HepG2 (cell line): Measurements from ENCODE around the gene TAF8. TPM values are rescaled to one million over a fixed set of nuclear protein-coding genes. Genes with fewer than 3 reads are reported as not detected.

ENCODE experiments used
- ATAC-seq: fragments of 200-7000 bp; cut with Tn5 transposase; 3 replicates; pipeline ENCODE4 v1.9.1; 2020; ENCODE audit warnings: mild to moderate bottlenecking, moderate library complexity
- BruUV-seq: library from RNA; stranded (reverse); fragments of 400-500 nt; replicated peaks from 2 replicates; lab custom pipeline; 2021; lab: Mats Ljungman, UMichigan
- CTCF ChIA-PET: fragments of 300-600 bp; formaldehyde crosslinking; extraction: SDS; loops from one replicate; lab custom pipeline; 2021; ENCODE audit warnings: low total read pairs, inconsistent platforms, low intra/inter-chr PET ratio; lab: Yijun Ruan, JAX
- POLR2A ChIA-PET: fragments of 350-600 bp; sonication (Branson Sonifier 250); formaldehyde crosslinking; loops from one replicate; lab custom pipeline; 2020; ENCODE audit warnings: antibody characterized with exemption, inconsistent platforms; lab: Yijun Ruan, JAX
- DNase-seq: peaks from one replicate; pipeline ENCODE4 v3.0.0-alpha.2; 2015; ENCODE audit warnings: low spot score
- FAIRE-seq: peaks from 3 replicates; lab custom pipeline; 2011; peaks lifted over from hg19 to GRCh38; lab: Jason Lieb, UNC
- H2AFZ ChIP-seq: one replicate; pipeline ENCODE4 v1.6.1; 2011; ENCODE audit warnings: low read length, inconsistent platforms
- H3K27ac ChIP-seq: fragments of 300-600 bp; 3 replicates; pipeline ENCODE4 v1.8.0; 2011; ENCODE audit warnings: mixed run types, mild to moderate bottlenecking, mixed read lengths, low read length, inconsistent platforms; ENCODE audit not compliant: insufficient read depth; ENCODE audit errors: extremely low read length
- H3K27me3 ChIP-seq, 2 experiments: fragments of 200-600 bp in 1 of 2; 2 replicates in 1 of 2; 3 replicates in 1 of 2; pipeline versions ENCODE4 v1.6.0 to v1.8.0; 2011; ENCODE audit warnings: low read length in 2 of 2, mild to moderate bottlenecking in 2 of 2, moderate library complexity in 2 of 2, inconsistent platforms in 1 of 2; ENCODE audit not compliant: insufficient read depth in 2 of 2, control insufficient read depth in 1 of 2
- H3K36me3 ChIP-seq, 2 experiments: fragments of 200-600 bp in 1 of 2; replicated peaks in 1 of 2; 2 replicates in 1 of 2; 3 replicates in 1 of 2; pipeline versions ENCODE4 v1.5.1 to v1.8.0; 2011; ENCODE audit warnings: low read length in 2 of 2, inconsistent platforms in 1 of 2; ENCODE audit not compliant: insufficient read depth in 2 of 2, control insufficient read depth in 1 of 2
- H3K4me1 ChIP-seq: 2 replicates; pipeline ENCODE4 v1.5.1; 2012; ENCODE audit warnings: low read length, inconsistent platforms; ENCODE audit not compliant: insufficient read depth
- H3K4me2 ChIP-seq: 2 replicates; pipeline ENCODE4 v1.6.0; 2011; ENCODE audit warnings: low read depth, low read length, inconsistent platforms
- H3K4me3 ChIP-seq, 3 experiments: fragments of 200-600 bp in 1 of 3; sonication (generic), shearing (Covaris generic) in 1 of 3; replicated peaks in 1 of 3; 2 replicates each; pipeline ENCODE4 v1.5.1; 2011 to 2016; ENCODE audit warnings: low read length in 3 of 3, inconsistent platforms in 2 of 3, low read depth in 2 of 3, mild to moderate bottlenecking in 2 of 3, control low read depth in 1 of 3, mixed read lengths in 1 of 3; ENCODE audit not compliant: insufficient read depth in 1 of 3
- H3K79me2 ChIP-seq: one replicate; pipeline ENCODE4 v1.6.1; 2011; ENCODE audit warnings: low read length, inconsistent platforms; ENCODE audit not compliant: insufficient read depth
- H3K9ac ChIP-seq: 2 replicates; pipeline ENCODE4 v1.6.0; 2011; ENCODE audit warnings: mild to moderate bottlenecking, low read depth, low read length, inconsistent platforms; ENCODE audit not compliant: insufficient read depth
- H3K9me3 ChIP-seq: 2 replicates; pipeline ENCODE4 v1.5.1; 2012; ENCODE audit warnings: mild to moderate bottlenecking, low read length
- H4K20me1 ChIP-seq: 2 replicates; pipeline ENCODE4 v1.6.0; 2011; ENCODE audit warnings: inconsistent platforms, mild to moderate bottlenecking, low read length, moderate library complexity; ENCODE audit not compliant: insufficient read depth
- BCL6 ChIP-seq: IDR thresholded peaks from 2 replicates; pipeline ENCODE4 v1.6.1; 2016; ENCODE audit warnings: missing genetic modification reagents, missing compliant biosample characterization
- FOXP4 ChIP-seq: sonication (generic); formaldehyde crosslinking; IDR thresholded peaks from 2 replicates; pipeline ENCODE4 v1.4.0; 2020; ENCODE audit warnings: missing genetic modification reagents
- KAT8 ChIP-seq: IDR thresholded peaks from 2 replicates; pipeline ENCODE4 v1.6.1; 2016; ENCODE audit warnings: missing genetic modification reagents, missing compliant biosample characterization
- MEIS1 ChIP-seq: sonication (generic); formaldehyde crosslinking; IDR thresholded peaks from 2 replicates; pipeline ENCODE4 v1.9.0; 2021; ENCODE audit warnings: mild to moderate bottlenecking, missing genetic modification reagents, moderate library complexity, borderline replicate concordance
- PPARG ChIP-seq: conservative IDR thresholded peaks from 2 replicates; pipeline ENCODE4 v1.6.1; 2016; ENCODE audit warnings: missing biosample characterization, missing genetic modification reagents
- RFXANK ChIP-seq: IDR thresholded peaks from 2 replicates; pipeline ENCODE4 v1.6.1; 2016
- SALL2 ChIP-seq: sonication (generic); formaldehyde crosslinking; IDR thresholded peaks from 2 replicates; pipeline ENCODE4 v1.8.1; 2023; ENCODE audit warnings: mild to moderate bottlenecking, missing genetic modification reagents, inconsistent platforms
- SMAD1 ChIP-seq: sonication (generic); formaldehyde crosslinking; IDR thresholded peaks from 2 replicates; pipeline ENCODE4 v1.4.0; 2020; ENCODE audit warnings: missing genetic modification reagents, low read depth, mild to moderate bottlenecking, borderline replicate concordance
- ZBTB20 ChIP-seq: sonication (generic); formaldehyde crosslinking; IDR thresholded peaks from 2 replicates; pipeline ENCODE4 v1.8.1; 2023; ENCODE audit warnings: missing genetic modification reagents, low read depth, mild to moderate bottlenecking, borderline replicate concordance
- ZFP82 ChIP-seq: sonication (generic); formaldehyde crosslinking; IDR thresholded peaks from 2 replicates; pipeline ENCODE4 v1.5.1; 2020; ENCODE audit warnings: mild to moderate bottlenecking, missing genetic modification reagents, borderline replicate concordance
- ZNF18 ChIP-seq: sonication (generic); formaldehyde crosslinking; IDR thresholded peaks from 2 replicates; pipeline ENCODE4 v1.8.0; 2022; ENCODE audit warnings: mild to moderate bottlenecking, missing genetic modification reagents; ENCODE audit not compliant: insufficient replicate concordance
- ZNF296 ChIP-seq: sonication (generic); formaldehyde crosslinking; conservative IDR thresholded peaks from 2 replicates; pipeline ENCODE4 v1.5.0; 2020; ENCODE audit warnings: mild to moderate bottlenecking, missing genetic modification reagents
- ZNF30 ChIP-seq: sonication (generic); formaldehyde crosslinking; IDR thresholded peaks from 2 replicates; pipeline ENCODE4 v1.5.0; 2020; ENCODE audit warnings: mild to moderate bottlenecking, missing genetic modification reagents
- ZNF768 ChIP-seq: sonication (generic); formaldehyde crosslinking; IDR thresholded peaks from 2 replicates; pipeline ENCODE4 v1.4.0; 2020; ENCODE audit warnings: missing genetic modification reagents
- ZNF775 ChIP-seq: sonication (generic); formaldehyde crosslinking; IDR thresholded peaks from 2 replicates; pipeline ENCODE4 v1.4.0; 2020; ENCODE audit warnings: missing genetic modification reagents, mild to moderate bottlenecking, moderate library complexity, borderline replicate concordance
- WGBS: methylation state at CpG from one replicate; pipeline ENCODE4 v1.1.6; 2017; ENCODE audit warnings: low lambda C conversion rate; 5-methylcytosine and 5-hydroxymethylcytosine counted together
- in situ Hi-C: cut with HindIII; loops from 2 replicates; pipeline ENCODE4 v1.10.0; 2017; ENCODE audit warnings: low pct_unique_long_range_greater_than_20kb; ENCODE audit not compliant: extremely low pct_ligation_motif_present
- intact Hi-C: fragments of 100-400 bp; cut with micrococcal nuclease; formaldehyde crosslinking; loops from one replicate; pipeline ENCODE4 v1.10.0; 2022; ENCODE audit not compliant: unreplicated experiment
- polyA plus RNA-seq, 8 experiments: library from polyadenylated mRNA; depleted of rRNA in 3 of 8; stranded (reverse) in 7 of 8; unstranded in 1 of 8; fragments of >200 nt; fragmentation: Illumina TruSeq in 4 of 8; extraction: Trizol in 4 of 8; gene quantifications; 2 replicates each; pipeline versions ENCODE4 v1.2.1 to v1.2.3, GENCODE V29; 2011 to 2016; ENCODE audit warnings: low read depth in 4 of 8, missing spikeins in 1 of 8, mixed read lengths in 1 of 8; ENCODE audit not compliant: insufficient read depth in 1 of 8
- total RNA-seq, 5 experiments: library from RNA; depleted of rRNA; stranded (reverse); fragments of >200 nt; fragmentation: Illumina TruSeq; extraction: Trizol; gene quantifications; 2 replicates each; pipeline ENCODE4 v1.2.3, GENCODE V29; 2016; ENCODE audit warnings: low read depth in 1 of 5
- TF ChIP-seq, protein P1 (sequence below): sonication (generic); formaldehyde crosslinking; IDR thresholded peaks from 2 replicates; pipeline ENCODE4 v1.4.0; 2020; ENCODE audit warnings: missing genetic modification reagents

TAF8 gene
- total and polyA plus RNA-seq, 2 of the 13 experiments (the other 11 are each of a cell fraction or from before 2014, with no cell fraction given), result 25.2 to 25.8 TPM

DNA sequence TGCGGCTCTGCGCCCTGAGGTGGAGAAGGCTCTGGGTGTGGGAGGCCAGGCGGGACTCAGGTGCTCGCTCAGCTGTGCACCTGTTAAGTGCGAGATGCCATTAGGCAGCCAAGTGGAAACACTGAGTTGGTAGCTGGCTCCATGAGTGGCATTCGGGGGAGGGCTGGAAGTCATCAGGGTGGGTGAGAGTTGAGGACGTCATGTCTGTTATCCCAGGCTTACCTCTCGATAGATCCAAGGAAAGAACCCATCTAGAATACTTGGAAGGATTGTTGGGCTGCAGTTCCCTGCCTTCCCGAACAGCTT, 41.3 kb downstream of the TAF8 start:
- BruUV-seq, result no TSS peak
- Histone ChIP-seq H3K79me2 (no peaks in the 10 kb centered on the region), H3K27me3 (peaks cover 0 to 6% of the 10 kb centered on the region in 2 experiments; a peak in 1 of 5 replicates), H3K4me1 (peaks cover 25% of the 10 kb centered on the region), H3K27ac (no peak overlapping the region), H4K20me1 (no peaks in the 10 kb centered on the region), H3K36me3 (no peaks in the 10 kb centered on the region), H3K9me3 (no peaks in the 10 kb centered on the region), H3K9ac (no peak overlapping the region), H2AFZ (no peak overlapping the region), H3K4me3 (no peak overlapping the region), H3K4me2 (no peak overlapping the region)
- ATAC-seq, result no peak
- no peak for FAIRE-seq
- intact Hi-C loops, result no loop called here
- TF ChIP-seq RFXANK (CRISPR knock-in tag) (no peak), ZNF30 (CRISPR knock-in tag) (no peak), BCL6 (CRISPR knock-in tag) (no peak), ZNF768 (CRISPR knock-in tag) (no peak), ZFP82 (no peak), FOXP4 (CRISPR knock-in tag) (no peak), ZNF775 (no peak), ZBTB20 (CRISPR knock-in tag) (no peak), MEIS1 (no peak), ZNF18 (CRISPR knock-in tag) (no peak), KAT8 (CRISPR knock-in tag) (no peak), SMAD1 (CRISPR knock-in tag) (no peak), ZNF296 (CRISPR knock-in tag) (no peak), PPARG (CRISPR knock-in tag) (no peak), SALL2 (CRISPR knock-in tag) (no peak)
- TF ChIP-seq, protein P1, sequence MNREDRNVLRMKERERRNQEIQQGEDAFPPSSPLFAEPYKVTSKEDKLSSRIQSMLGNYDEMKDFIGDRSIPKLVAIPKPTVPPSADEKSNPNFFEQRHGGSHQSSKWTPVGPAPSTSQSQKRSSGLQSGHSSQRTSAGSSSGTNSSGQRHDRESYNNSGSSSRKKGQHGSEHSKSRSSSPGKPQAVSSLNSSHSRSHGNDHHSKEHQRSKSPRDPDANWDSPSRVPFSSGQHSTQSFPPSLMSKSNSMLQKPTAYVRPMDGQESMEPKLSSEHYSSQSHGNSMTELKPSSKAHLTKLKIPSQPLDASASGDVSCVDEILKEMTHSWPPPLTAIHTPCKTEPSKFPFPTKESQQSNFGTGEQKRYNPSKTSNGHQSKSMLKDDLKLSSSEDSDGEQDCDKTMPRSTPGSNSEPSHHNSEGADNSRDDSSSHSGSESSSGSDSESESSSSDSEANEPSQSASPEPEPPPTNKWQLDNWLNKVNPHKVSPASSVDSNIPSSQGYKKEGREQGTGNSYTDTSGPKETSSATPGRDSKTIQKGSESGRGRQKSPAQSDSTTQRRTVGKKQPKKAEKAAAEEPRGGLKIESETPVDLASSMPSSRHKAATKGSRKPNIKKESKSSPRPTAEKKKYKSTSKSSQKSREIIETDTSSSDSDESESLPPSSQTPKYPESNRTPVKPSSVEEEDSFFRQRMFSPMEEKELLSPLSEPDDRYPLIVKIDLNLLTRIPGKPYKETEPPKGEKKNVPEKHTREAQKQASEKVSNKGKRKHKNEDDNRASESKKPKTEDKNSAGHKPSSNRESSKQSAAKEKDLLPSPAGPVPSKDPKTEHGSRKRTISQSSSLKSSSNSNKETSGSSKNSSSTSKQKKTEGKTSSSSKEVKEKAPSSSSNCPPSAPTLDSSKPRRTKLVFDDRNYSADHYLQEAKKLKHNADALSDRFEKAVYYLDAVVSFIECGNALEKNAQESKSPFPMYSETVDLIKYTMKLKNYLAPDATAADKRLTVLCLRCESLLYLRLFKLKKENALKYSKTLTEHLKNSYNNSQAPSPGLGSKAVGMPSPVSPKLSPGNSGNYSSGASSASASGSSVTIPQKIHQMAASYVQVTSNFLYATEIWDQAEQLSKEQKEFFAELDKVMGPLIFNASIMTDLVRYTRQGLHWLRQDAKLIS (CRISPR knock-in tag), result no peak
- in situ Hi-C loops, result no loop called here
- 51% methylated on average over 9 of the region's 9 CpGs for WGBS
- no peak for DNase-seq
- CTCF ChIA-PET, result no interaction called here
- POLR2A ChIA-PET, result no interaction called here
